ENCODE data around the gene SGMS1. TPM values are rescaled to one million over a fixed set of nuclear protein-coding genes. Genes with fewer than 3 reads are reported as not detected.

The SGMS1 gene
- polyA plus RNA-seq, 1 donor from 2014 or later, result 8.0 TPM

- Histone ChIP-seq H3K4me2 (ENCODE audit: low read length) (no peak overlapping the region), H3K79me2 (replicated peaks; ENCODE audit: insufficient read depth, low read length) (no peaks in the 10 kb centered on the region), H3K36me3 (ENCODE audit: insufficient read depth, low read length) (no peaks in the 10 kb centered on the region), H3K4me3 (ENCODE audit: low read length) (no peak overlapping the region), H3F3A (ENCODE audit: insufficient read depth, low read length, poor library complexity, severe bottlenecking) (no peaks in the 10 kb centered on the region), H3K9me2 (ENCODE audit: insufficient read depth, low read length) (no peaks in the 10 kb centered on the region), H4K20me1 (ENCODE audit: insufficient read depth) (no peaks in the 10 kb centered on the region), H3K27me3 (ENCODE audit: insufficient read depth, low read depth, low read length) (no peaks in the 10 kb centered on the region), H2AFZ (ENCODE audit: low read depth, low read length) (no peak overlapping the region), H3K9ac (ENCODE audit: low read length) (no peak overlapping the region), H3K9me3 (ENCODE audit: low read length) (no peaks in the 10 kb centered on the region), H3K27ac (ENCODE audit: low read length) (no peak overlapping the region)
- no peak for TF ChIP-seq MXI1 (conservative IDR thresholded peaks at IDR 0.05; ENCODE audit: poor library complexity, severe bottlenecking)
- TF ChIP-seq RAD21 (conservative IDR thresholded peaks at IDR 0.05), result no peak
- TF ChIP-seq EP300 (conservative IDR thresholded peaks at IDR 0.05; ENCODE audit: poor library complexity, severe bottlenecking), result no peak
- TF ChIP-seq TAF1 (IDR thresholded peaks at IDR 0.05; ENCODE audit: low read depth), result no peak
- no peak for TF ChIP-seq CTCF (IDR thresholded peaks at IDR 0.05; ENCODE audit: poor library complexity, severe bottlenecking)
- TF ChIP-seq REST (IDR thresholded peaks at IDR 0.05; ENCODE audit: borderline replicate concordance), result no peak
- no peak for TF ChIP-seq SMC3 (conservative IDR thresholded peaks at IDR 0.05; ENCODE audit: poor library complexity)
- no peak for TF ChIP-seq POLR2AphosphoS5 (IDR thresholded peaks at IDR 0.05)
- no peak for TF ChIP-seq EZH2 (IDR thresholded peaks at IDR 0.05; ENCODE audit: borderline replicate concordance, insufficient read depth, low read length, poor library complexity, severe bottlenecking)
Measured at GRCh38 chr10:50523357-50523756, 100.4 kb downstream of the SGMS1 start.

- Histone ChIP-seq H3K4me3 (ENCODE audit: low read length) (no peak overlapping the region), H3K36me3 (ENCODE audit: insufficient read depth, low read length) (no peaks in the 10 kb centered on the region), H3K9me2 (ENCODE audit: insufficient read depth, low read length) (no peaks in the 10 kb centered on the region), H3K9ac (ENCODE audit: low read length) (no peak overlapping the region), H2AFZ (ENCODE audit: low read depth, low read length) (no peak overlapping the region), H3K27me3 (ENCODE audit: insufficient read depth, low read depth, low read length) (no peaks in the 10 kb centered on the region), H3K79me2 (replicated peaks; ENCODE audit: insufficient read depth, low read length) (no peaks in the 10 kb centered on the region), H3F3A (ENCODE audit: insufficient read depth, low read length, poor library complexity, severe bottlenecking) (no peaks in the 10 kb centered on the region), H3K27ac (ENCODE audit: low read length) (no peak overlapping the region), H3K4me2 (ENCODE audit: low read length) (no peak overlapping the region), H4K20me1 (ENCODE audit: insufficient read depth) (no peaks in the 10 kb centered on the region), H3K9me3 (ENCODE audit: low read length) (no peaks in the 10 kb centered on the region)
- no peak for TF ChIP-seq MXI1 (conservative IDR thresholded peaks at IDR 0.05; ENCODE audit: poor library complexity, severe bottlenecking)
- TF ChIP-seq SMC3 (conservative IDR thresholded peaks at IDR 0.05; ENCODE audit: poor library complexity), result no peak
- no peak for TF ChIP-seq EP300 (conservative IDR thresholded peaks at IDR 0.05; ENCODE audit: poor library complexity, severe bottlenecking)
- TF ChIP-seq CTCF (IDR thresholded peaks at IDR 0.05; ENCODE audit: poor library complexity, severe bottlenecking), result no peak
- no peak for TF ChIP-seq REST (IDR thresholded peaks at IDR 0.05; ENCODE audit: borderline replicate concordance)
- TF ChIP-seq EZH2 (IDR thresholded peaks at IDR 0.05; ENCODE audit: borderline replicate concordance, insufficient read depth, low read length, poor library complexity, severe bottlenecking), result no peak
- no peak for TF ChIP-seq RAD21 (conservative IDR thresholded peaks at IDR 0.05)
- no peak for TF ChIP-seq POLR2AphosphoS5 (IDR thresholded peaks at IDR 0.05)
- no peak for TF ChIP-seq TAF1 (IDR thresholded peaks at IDR 0.05; ENCODE audit: low read depth)
Measured at GRCh38 chr10:50522908-50523307, 100.8 kb downstream of the SGMS1 start.

Measured in neural cell (in vitro differentiated cells).